HFF-Myc (cell line): ENCODE results near the gene BRF1.
"Not testable (repeated sequence)": the region's sequence is repeated elsewhere in the genome, so short reads cannot be mapped to it uniquely, and the experiment has no call there.

ENCODE experiments used
- DNase-seq: peaks from one replicate; pipeline ENCODE4 v3.0.0-alpha.2; 2011; ENCODE audit warnings: low read depth; ENCODE audit errors: extremely low read depth
- H3K4me3 ChIP-seq: replicated peaks from 2 replicates; pipeline ENCODE4 v1.5.1; 2011; ENCODE audit warnings: low read depth, mild to moderate bottlenecking, control low read depth, low read length
- CTCF ChIP-seq: IDR thresholded peaks from 2 replicates; pipeline ENCODE4 v1.5.1; 2012; ENCODE audit warnings: mild to moderate bottlenecking, low read depth, low read length, control low read depth; ENCODE audit errors: missing control alignments

The BRF1 gene

GRCh38 chr14:105335735-105336476 lies 35.1 kb upstream of the BRF1 start:
- TF ChIP-seq CTCF, result no peak
- H3K4me3 ChIP-seq, result no peak overlapping the region
- DNase-seq, result no peak

GRCh38 chr14:105335231-105335542 lies 34.4 kb upstream of the BRF1 start:
- not testable (repeated sequence) for H3K4me3 ChIP-seq, DNase-seq

- H3K4me3 ChIP-seq, result no peak overlapping the region
- DNase-seq, result no peak
- TF ChIP-seq CTCF, result no peak
These were observed 33.8 kb upstream of the BRF1 start for GRCh38 chr14:105334383-105335230.

GRCh38 chr14:105333613-105334364 lies 33.0 kb upstream of the BRF1 start:
- TF ChIP-seq CTCF, result no peak
- DNase-seq, result no peak

GRCh38 chr14:105333020-105333490 lies 32.3 kb upstream of the BRF1 start:
- no peak for TF ChIP-seq CTCF
- no peak overlapping the region for H3K4me3 ChIP-seq
- no peak for DNase-seq

More at GRCh38 chr14:105333613-105334364, 33.0 kb upstream of the BRF1 start:
- H3K4me3 ChIP-seq, result no peak overlapping the region

- no peak for TF ChIP-seq CTCF
- H3K4me3 ChIP-seq, result no peak overlapping the region
- DNase-seq, result no peak
These were observed 31.6 kb upstream of the BRF1 start for GRCh38 chr14:105332350-105332874.
